Measurements from ENCODE around the gene JPH3. TPM values are rescaled to one million over a fixed set of nuclear protein-coding genes. Genes with fewer than 3 reads are reported as not detected.
"Not testable (repeated sequence)": the region's sequence is repeated elsewhere in the genome, so short reads cannot be mapped to it uniquely, and the experiment has no call there.

Gene JPH3
- total and polyA plus RNA-seq, 4 experiments from 2014 or later = 0.09 TPM; not detected in 3

- Histone ChIP-seq H3K27me3 (ENCODE audit: insufficient read depth, low read length) (no peaks in the 10 kb centered on the region), H3K4me3 (ENCODE audit: low read length in 2 of 2) (no peak overlapping the region), H3K27ac (ENCODE audit: low read depth, low read length) (no peak overlapping the region), H3K9me3 (ENCODE audit: control insufficient read depth in 1 of 2, low read length in 2 of 2) (no peaks in the 10 kb centered on the region), H3K4me1 (ENCODE audit: insufficient read depth, low read length) (no peaks in the 10 kb centered on the region), H3K36me3 (ENCODE audit: insufficient read depth, low read length) (no peaks in the 10 kb centered on the region)
- POLR2A ChIA-PET (ENCODE audit: partially characterized antibody) = no interaction called here
- no peaks in the 10 kb centered on the region for H3K36me3 Mint-ChIP-seq
- no peaks in the 10 kb centered on the region for H3K27me3 Mint-ChIP-seq
- H3K4me3 Mint-ChIP-seq = no peak overlapping the region
- no peak for DNase-seq
- peaks cover 0 to 4% (median 0%) of the 10 kb centered on the region in 4 donors for H3K4me1 Mint-ChIP-seq
- intact Hi-C loops (cut with micrococcal nuclease) = no loop called here
- CTCF ChIA-PET (ENCODE audit: partially characterized antibody) = no interaction called here
- H3K27ac Mint-ChIP-seq = no peak overlapping the region
- no peaks in the 10 kb centered on the region for H3K9me3 Mint-ChIP-seq
Observed at GRCh38 chr16:87675111-87675719, 72.9 kb downstream of the JPH3 start.

DNA sequence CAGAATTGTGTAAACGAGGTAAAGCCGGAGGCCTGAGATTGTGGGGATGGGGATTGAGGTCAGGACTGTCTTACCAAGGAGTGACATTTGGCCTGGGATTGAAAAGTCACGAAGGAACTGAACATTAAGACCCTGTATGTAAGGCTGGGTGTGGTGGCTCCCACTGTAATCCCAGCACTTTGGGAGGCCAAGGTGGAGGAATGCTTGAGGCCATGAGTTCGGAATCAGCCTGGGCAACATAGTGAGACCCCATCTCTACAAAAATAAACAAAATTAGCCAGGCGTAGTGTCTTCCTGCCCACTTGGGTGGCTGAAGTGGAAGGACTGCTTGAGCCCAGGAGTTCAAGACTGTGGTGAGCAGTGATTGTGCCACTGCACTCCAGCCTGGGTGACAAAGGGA is 75.5 kb downstream of the JPH3 start:
- H3K4me1 Mint-ChIP-seq = peaks cover 0 to 4% (median 1%) of the 10 kb centered on the region in 4 donors
- H3K27ac Mint-ChIP-seq = no peak overlapping the region
- H3K9me3 Mint-ChIP-seq = no peaks in the 10 kb centered on the region
- Histone ChIP-seq H3K27me3 (ENCODE audit: insufficient read depth, low read length) (no peaks in the 10 kb centered on the region), H3K27ac (ENCODE audit: low read depth, low read length) (no peak overlapping the region), H3K9me3 (ENCODE audit: control insufficient read depth in 1 of 2, low read length in 2 of 2) (no peaks in the 10 kb centered on the region), H3K36me3 (ENCODE audit: insufficient read depth, low read length) (no peaks in the 10 kb centered on the region), H3K4me1 (ENCODE audit: insufficient read depth, low read length) (peaks cover 4% of the 10 kb centered on the region), H3K4me3 (ENCODE audit: low read length in 2 of 2) (no peak overlapping the region)
- no peak for DNase-seq
- ChIA-PET POLR2A (ENCODE audit: partially characterized antibody) (no interaction called here), CTCF (ENCODE audit: partially characterized antibody) (no interaction called here)
- H3K27me3 Mint-ChIP-seq = peaks cover 0 to 3% of the 10 kb centered on the region in 2 donors
- no peak overlapping the region for H3K4me3 Mint-ChIP-seq
- intact Hi-C loops (cut with micrococcal nuclease) = no loop called here
- H3K36me3 Mint-ChIP-seq = no peaks in the 10 kb centered on the region

- Mint-ChIP-seq H3K36me3 (no peaks in the 10 kb centered on the region), H3K9me3 (no peaks in the 10 kb centered on the region), H3K4me1 (peaks cover 0 to 4% (median 1%) of the 10 kb centered on the region in 4 donors), H3K27me3 (peaks cover 0 to 3% of the 10 kb centered on the region in 2 donors), H3K4me3 (no peak overlapping the region), H3K27ac (no peak overlapping the region)
- POLR2A ChIA-PET (ENCODE audit: partially characterized antibody) = no interaction called here
- intact Hi-C loops (cut with micrococcal nuclease) = no loop called here
- no peaks in the 10 kb centered on the region for H3K36me3 ChIP-seq (ENCODE audit: insufficient read depth, low read length)
- H3K4me1 ChIP-seq (ENCODE audit: insufficient read depth, low read length) = peaks cover 4% of the 10 kb centered on the region
- no peak overlapping the region for H3K27ac ChIP-seq (ENCODE audit: low read depth, low read length)
- no peak overlapping the region for H3K4me3 ChIP-seq (ENCODE audit: low read length in 2 of 2)
- DNase-seq = no peak
- H3K27me3 ChIP-seq (ENCODE audit: insufficient read depth, low read length) = no peaks in the 10 kb centered on the region
- CTCF ChIA-PET (ENCODE audit: partially characterized antibody) = no interaction called here
- no peaks in the 10 kb centered on the region for H3K9me3 ChIP-seq (ENCODE audit: control insufficient read depth in 1 of 2, low read length in 2 of 2)
Observed at GRCh38 chr16:87678618-87679017, 76.3 kb downstream of the JPH3 start.

DNA sequence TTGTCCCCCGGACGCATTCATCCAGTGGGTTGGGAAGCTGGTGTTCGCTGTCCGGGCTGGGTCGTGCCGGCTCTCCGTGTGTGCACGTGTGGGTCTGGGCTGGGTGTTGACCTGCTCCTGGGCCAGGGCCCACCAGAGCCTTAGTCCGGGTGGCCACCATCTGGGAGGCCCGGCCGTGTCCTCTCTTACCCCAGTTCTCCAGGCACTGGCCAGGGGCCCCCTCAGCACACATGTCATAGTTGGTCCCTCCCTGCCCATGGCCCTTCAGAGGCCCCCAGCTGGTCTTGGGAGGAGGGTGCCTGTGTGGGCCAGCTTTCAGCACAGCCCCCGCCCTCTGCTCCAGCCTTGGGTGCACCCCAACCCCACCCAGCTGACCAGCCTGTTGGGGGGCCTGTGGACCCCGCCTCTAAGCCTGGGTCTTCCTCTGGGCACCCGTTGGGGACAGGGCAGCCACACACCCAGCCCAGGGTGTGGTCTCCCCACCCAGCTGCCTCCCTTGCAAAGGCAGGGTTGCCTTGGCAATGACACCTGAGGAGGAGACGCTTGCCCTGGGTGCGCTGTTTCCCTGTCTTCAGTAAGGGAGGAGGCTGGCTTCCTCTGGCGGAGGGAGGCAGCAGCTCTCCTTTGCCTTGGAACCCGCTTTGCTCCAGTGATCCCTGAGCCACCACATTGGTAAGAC is 77.4 kb downstream of the JPH3 start:
- CTCF ChIA-PET (ENCODE audit: partially characterized antibody) = interaction anchor here (1.2 kb wide), 1 partner anchor 22 kb away, joined by 3 read pairs; no protein-coding TSS in a partner anchor
- Mint-ChIP-seq H3K4me1 (peaks cover 0 to 2% (median 0%) of the 10 kb centered on the region in 4 donors), H3K36me3 (no peaks in the 10 kb centered on the region), H3K4me3 (no peak overlapping the region), H3K27me3 (peaks cover 0 to 3% of the 10 kb centered on the region in 2 donors), H3K27ac (no peak overlapping the region), H3K9me3 (no peaks in the 10 kb centered on the region)
- POLR2A ChIA-PET (ENCODE audit: partially characterized antibody) = no interaction called here
- Histone ChIP-seq H3K4me1 (ENCODE audit: insufficient read depth, low read length) (peaks cover 4% of the 10 kb centered on the region), H3K4me3 (ENCODE audit: low read length in 2 of 2) (no peak overlapping the region), H3K9me3 (ENCODE audit: control insufficient read depth in 1 of 2, low read length in 2 of 2) (no peaks in the 10 kb centered on the region), H3K27me3 (ENCODE audit: insufficient read depth, low read length) (no peaks in the 10 kb centered on the region), H3K27ac (ENCODE audit: low read depth, low read length) (no peak overlapping the region), H3K36me3 (ENCODE audit: insufficient read depth, low read length) (no peaks in the 10 kb centered on the region)
- DNase-seq = no peak
- intact Hi-C loops (cut with micrococcal nuclease) = no loop called here

- DNase-seq = no peak
- H3K4me1 ChIP-seq (ENCODE audit: insufficient read depth, low read length) = peaks cover 4% of the 10 kb centered on the region
- Mint-ChIP-seq H3K27me3 (peaks cover 0 to 3% of the 10 kb centered on the region in 2 donors), H3K4me1 (peaks cover 0 to 2% (median 0%) of the 10 kb centered on the region in 4 donors), H3K4me3 (no peak overlapping the region), H3K9me3 (no peaks in the 10 kb centered on the region), H3K36me3 (no peaks in the 10 kb centered on the region), H3K27ac (no peak overlapping the region)
- no peak overlapping the region for H3K4me3 ChIP-seq (ENCODE audit: low read length in 2 of 2)
- no peaks in the 10 kb centered on the region for H3K36me3 ChIP-seq (ENCODE audit: insufficient read depth, low read length)
- ChIA-PET POLR2A (ENCODE audit: partially characterized antibody) (no interaction called here), CTCF (ENCODE audit: partially characterized antibody) (interaction anchor here (1.2 kb wide), 1 partner anchor 21 kb away, joined by 3 read pairs; no protein-coding TSS in a partner anchor)
- no peaks in the 10 kb centered on the region for H3K27me3 ChIP-seq (ENCODE audit: insufficient read depth, low read length)
- H3K27ac ChIP-seq (ENCODE audit: low read depth, low read length) = no peak overlapping the region
- H3K9me3 ChIP-seq (ENCODE audit: control insufficient read depth in 1 of 2, low read length in 2 of 2) = no peaks in the 10 kb centered on the region
- intact Hi-C loops (cut with micrococcal nuclease) = no loop called here
Observed at GRCh38 chr16:87680272-87680644, 78.0 kb downstream of the JPH3 start.

- peak overlapping the region in 1 of 7 donors; percentile 23 for H3K27ac Mint-ChIP-seq
- H3K36me3 ChIP-seq (ENCODE audit: insufficient read depth, low read length); H3K4me1 Mint-ChIP-seq; H3K27ac ChIP-seq (ENCODE audit: low read depth, low read length); H3K4me3 ChIP-seq (ENCODE audit: low read length in 2 of 2); H3K4me3 Mint-ChIP-seq; POLR2A ChIA-PET (ENCODE audit: partially characterized antibody); intact Hi-C loops (cut with micrococcal nuclease); H3K4me1 ChIP-seq (ENCODE audit: insufficient read depth, low read length); H3K27me3 ChIP-seq (ENCODE audit: insufficient read depth, low read length); DNase-seq; H3K36me3 Mint-ChIP-seq; H3K27me3 Mint-ChIP-seq; CTCF ChIA-PET (ENCODE audit: partially characterized antibody); H3K9me3 Mint-ChIP-seq; H3K9me3 ChIP-seq (ENCODE audit: control insufficient read depth in 1 of 2, low read length in 2 of 2): not testable (repeated sequence)
Observed at GRCh38 chr16:87681051-87681602, 78.8 kb downstream of the JPH3 start.

- Histone ChIP-seq H3K4me3 (ENCODE audit: low read length in 2 of 2) (no peak overlapping the region), H3K36me3 (ENCODE audit: insufficient read depth, low read length) (no peaks in the 10 kb centered on the region), H3K4me1 (ENCODE audit: insufficient read depth, low read length) (peaks cover 4% of the 10 kb centered on the region), H3K27ac (ENCODE audit: low read depth, low read length) (no peak overlapping the region), H3K27me3 (ENCODE audit: insufficient read depth, low read length) (no peaks in the 10 kb centered on the region), H3K9me3 (ENCODE audit: control insufficient read depth in 1 of 2, low read length in 2 of 2) (no peaks in the 10 kb centered on the region)
- Mint-ChIP-seq H3K9me3 (no peaks in the 10 kb centered on the region), H3K4me1 (peaks cover 0 to 2% (median 0%) of the 10 kb centered on the region in 4 donors), H3K27ac (peak overlapping the region in 2 of 7 donors; percentile 24 to 25), H3K27me3 (peaks cover 0 to 3% of the 10 kb centered on the region in 2 donors), H3K4me3 (no peak overlapping the region), H3K36me3 (no peaks in the 10 kb centered on the region)
- intact Hi-C loops (cut with micrococcal nuclease) = no loop called here
- ChIA-PET CTCF (ENCODE audit: partially characterized antibody) (no interaction called here), POLR2A (ENCODE audit: partially characterized antibody) (no interaction called here)
- DNase-seq = no peak
Observed at GRCh38 chr16:87681981-87682570, 79.8 kb downstream of the JPH3 start.
